ENCODE measurements around the gene NCOA7. TPM values are rescaled to one million over a fixed set of nuclear protein-coding genes. Genes with fewer than 3 reads are reported as not detected.

Gene NCOA7
- total RNA-seq, 1 experiment from 2014 or later, result 34.2 TPM

DNA sequence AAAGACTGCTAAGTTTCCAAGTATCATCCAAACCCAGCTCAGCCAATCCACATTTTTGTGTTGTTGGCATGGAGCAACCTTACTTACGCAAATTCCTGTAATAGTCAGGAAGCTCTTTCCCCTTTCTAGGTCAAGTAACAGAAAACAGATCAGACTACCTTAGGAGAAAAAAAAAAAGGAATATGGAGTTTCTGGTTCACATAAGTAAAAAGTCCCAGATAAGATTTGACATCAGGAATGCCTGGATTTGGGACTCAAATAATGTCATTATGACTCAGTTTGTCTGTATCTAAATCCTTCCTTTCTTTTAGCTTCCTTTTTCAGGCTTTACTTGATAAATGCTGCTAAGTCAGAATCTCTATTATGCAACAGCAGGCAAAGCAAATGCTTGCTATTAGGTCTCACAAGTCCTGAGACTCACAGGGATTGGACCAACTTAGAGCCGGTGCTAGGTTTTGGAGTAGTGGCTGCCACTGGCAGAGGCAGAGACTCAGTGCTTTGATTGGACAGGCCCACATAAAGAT lies 44.5 kb downstream of the NCOA7 start:
- Histone ChIP-seq H3K27ac (ENCODE audit: low read length) (no peak overlapping the region), H3K4me2 (ENCODE audit: low read depth, low read length, poor library complexity, severe bottlenecking) (no peak overlapping the region)

GRCh38 chr6:125836466-125836865 lies 45.7 kb downstream of the NCOA7 start:
- Histone ChIP-seq H3K4me2 (ENCODE audit: low read depth, low read length, poor library complexity, severe bottlenecking) (no peak overlapping the region), H3K36me3 (ENCODE audit: insufficient read depth, low read length) (no peaks in the 10 kb centered on the region), H3K4me1 (ENCODE audit: low read length) (peaks cover 29% of the 10 kb centered on the region), H3K79me2 (ENCODE audit: low read length) (peaks cover 96% of the 10 kb centered on the region), H3K27me3 (ENCODE audit: low read length) (no peaks in the 10 kb centered on the region), H3K4me3 (ENCODE audit: low read length) (no peak overlapping the region), H3K9me2 (replicated peaks; ENCODE audit: insufficient read depth, low read length) (no peaks in the 10 kb centered on the region), H2AFZ (ENCODE audit: low read length) (no peak overlapping the region), H3K27ac (ENCODE audit: low read length) (no peak overlapping the region; the same call in 1 of the 2 replicates), H3K9ac (ENCODE audit: low read length) (no peak overlapping the region), H3K9me3 (ENCODE audit: low read length) (no peaks in the 10 kb centered on the region), H4K20me1 (ENCODE audit: insufficient read depth, low read depth, low read length) (no peaks in the 10 kb centered on the region)
- no peak for DNase-seq

More for the DNA sequence above, 44.5 kb downstream of the NCOA7 start:
- H3K9me3 ChIP-seq (ENCODE audit: low read length), result no peaks in the 10 kb centered on the region
- peaks cover 32% of the 10 kb centered on the region for H3K4me1 ChIP-seq (ENCODE audit: low read length)
- no peak for DNase-seq
- H4K20me1 ChIP-seq (ENCODE audit: insufficient read depth, low read depth, low read length), result no peaks in the 10 kb centered on the region
- H3K36me3 ChIP-seq (ENCODE audit: insufficient read depth, low read length), result no peaks in the 10 kb centered on the region
- H3K27me3 ChIP-seq (ENCODE audit: low read length), result no peaks in the 10 kb centered on the region
- no peak overlapping the region for H2AFZ ChIP-seq (ENCODE audit: low read length)
- no peaks in the 10 kb centered on the region for H3K9me2 ChIP-seq (replicated peaks; ENCODE audit: insufficient read depth, low read length)
- H3K9ac ChIP-seq (ENCODE audit: low read length), result no peak overlapping the region
- no peak overlapping the region for H3K4me3 ChIP-seq (ENCODE audit: low read length)
- peaks cover 97% of the 10 kb centered on the region for H3K79me2 ChIP-seq (ENCODE audit: low read length)

DNA sequence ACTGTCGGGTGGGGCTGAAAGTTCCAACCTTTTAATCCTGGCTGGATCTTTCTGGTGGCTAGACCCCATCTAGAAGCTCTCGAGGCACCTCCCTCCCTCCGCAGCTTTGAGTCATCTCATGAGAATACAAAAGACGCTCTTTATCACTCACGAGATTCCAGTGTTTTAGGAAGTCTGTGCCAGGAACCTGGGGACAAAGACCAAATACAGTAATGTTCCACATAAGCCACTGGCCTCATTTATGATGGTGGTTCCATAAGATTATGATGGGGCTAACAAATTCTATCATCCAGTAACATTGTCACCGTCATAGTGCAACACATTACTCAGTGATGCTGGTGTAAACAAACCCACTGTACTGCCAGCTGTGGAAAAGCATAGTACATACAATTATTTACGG lies 48.7 kb downstream of the NCOA7 start:
- Histone ChIP-seq H3K9ac (ENCODE audit: low read length) (no peak overlapping the region), H3K4me3 (ENCODE audit: low read length) (no peak overlapping the region), H3K4me2 (ENCODE audit: low read depth, low read length, poor library complexity, severe bottlenecking) (no peak overlapping the region), H3K27me3 (ENCODE audit: low read length) (no peaks in the 10 kb centered on the region), H3K4me1 (ENCODE audit: low read length) (peaks cover 32% of the 10 kb centered on the region), H3K27ac (ENCODE audit: low read length) (no peak overlapping the region), H2AFZ (ENCODE audit: low read length) (no peak overlapping the region), H3K9me2 (replicated peaks; ENCODE audit: insufficient read depth, low read length) (no peaks in the 10 kb centered on the region), H3K36me3 (ENCODE audit: insufficient read depth, low read length) (peaks cover 7% of the 10 kb centered on the region; the same call in 1 of the 2 replicates), H3K9me3 (ENCODE audit: low read length) (no peaks in the 10 kb centered on the region), H4K20me1 (ENCODE audit: insufficient read depth, low read depth, low read length) (no peaks in the 10 kb centered on the region), H3K79me2 (ENCODE audit: low read length) (peaks cover 96% of the 10 kb centered on the region)
- DNase-seq, result no peak

GRCh38 chr6:125839879-125840278 lies 49.1 kb downstream of the NCOA7 start:
- Histone ChIP-seq H2AFZ (ENCODE audit: low read length) (no peak overlapping the region), H3K4me2 (ENCODE audit: low read depth, low read length, poor library complexity, severe bottlenecking) (no peak overlapping the region), H3K9me2 (replicated peaks; ENCODE audit: insufficient read depth, low read length) (no peaks in the 10 kb centered on the region), H3K36me3 (ENCODE audit: insufficient read depth, low read length) (peaks cover 7% of the 10 kb centered on the region; the same call in 1 of the 2 replicates), H4K20me1 (ENCODE audit: insufficient read depth, low read depth, low read length) (no peaks in the 10 kb centered on the region), H3K9me3 (ENCODE audit: low read length) (no peaks in the 10 kb centered on the region), H3K4me1 (ENCODE audit: low read length) (peaks cover 32% of the 10 kb centered on the region), H3K79me2 (ENCODE audit: low read length) (peaks cover 96% of the 10 kb centered on the region), H3K9ac (ENCODE audit: low read length) (no peak overlapping the region), H3K27ac (ENCODE audit: low read length) (no peak overlapping the region), H3K27me3 (ENCODE audit: low read length) (no peaks in the 10 kb centered on the region), H3K4me3 (ENCODE audit: low read length) (no peak overlapping the region)
- DNase-seq, result no peak

GRCh38 chr6:125841356-125842090 lies 50.8 kb downstream of the NCOA7 start:
- Histone ChIP-seq H3K4me3 (ENCODE audit: low read length) (no peak overlapping the region), H3K27me3 (ENCODE audit: low read length) (no peaks in the 10 kb centered on the region), H3K79me2 (ENCODE audit: low read length) (peaks cover 96% of the 10 kb centered on the region), H3K4me1 (ENCODE audit: low read length) (peaks cover 32% of the 10 kb centered on the region), H3K4me2 (ENCODE audit: low read depth, low read length, poor library complexity, severe bottlenecking) (peak overlapping the region; percentile 5), H3K27ac (ENCODE audit: low read length) (no peak overlapping the region), H3K9ac (ENCODE audit: low read length) (no peak overlapping the region), H3K36me3 (ENCODE audit: insufficient read depth, low read length) (peaks cover 7% of the 10 kb centered on the region; the same call in 1 of the 2 replicates), H3K9me2 (replicated peaks; ENCODE audit: insufficient read depth, low read length) (no peaks in the 10 kb centered on the region), H2AFZ (ENCODE audit: low read length) (no peak overlapping the region), H4K20me1 (ENCODE audit: insufficient read depth, low read depth, low read length) (no peaks in the 10 kb centered on the region), H3K9me3 (ENCODE audit: low read length) (no peaks in the 10 kb centered on the region)
- no peak for DNase-seq

GRCh38 chr6:125842091-125842626 lies 51.4 kb downstream of the NCOA7 start:
- Histone ChIP-seq H3K36me3 (ENCODE audit: insufficient read depth, low read length) (peaks cover 7% of the 10 kb centered on the region; the same call in 1 of the 2 replicates), H3K27me3 (ENCODE audit: low read length) (no peaks in the 10 kb centered on the region), H3K4me1 (ENCODE audit: low read length) (peaks cover 32% of the 10 kb centered on the region), H3K27ac (ENCODE audit: low read length) (no peak overlapping the region), H3K79me2 (ENCODE audit: low read length) (peaks cover 96% of the 10 kb centered on the region), H3K4me3 (ENCODE audit: low read length) (no peak overlapping the region), H3K9ac (ENCODE audit: low read length) (no peak overlapping the region), H3K4me2 (ENCODE audit: low read depth, low read length, poor library complexity, severe bottlenecking) (peak overlapping the region; percentile 5), H3K9me2 (replicated peaks; ENCODE audit: insufficient read depth, low read length) (no peaks in the 10 kb centered on the region), H4K20me1 (ENCODE audit: insufficient read depth, low read depth, low read length) (no peaks in the 10 kb centered on the region), H2AFZ (ENCODE audit: low read length) (no peak overlapping the region), H3K9me3 (ENCODE audit: low read length) (no peaks in the 10 kb centered on the region)
- no peak for DNase-seq

GRCh38 chr6:125843593-125843992 lies 52.8 kb downstream of the NCOA7 start:
- peak overlapping the region; percentile 25 for H3K4me2 ChIP-seq (ENCODE audit: low read depth, low read length, poor library complexity, severe bottlenecking)

DNA sequence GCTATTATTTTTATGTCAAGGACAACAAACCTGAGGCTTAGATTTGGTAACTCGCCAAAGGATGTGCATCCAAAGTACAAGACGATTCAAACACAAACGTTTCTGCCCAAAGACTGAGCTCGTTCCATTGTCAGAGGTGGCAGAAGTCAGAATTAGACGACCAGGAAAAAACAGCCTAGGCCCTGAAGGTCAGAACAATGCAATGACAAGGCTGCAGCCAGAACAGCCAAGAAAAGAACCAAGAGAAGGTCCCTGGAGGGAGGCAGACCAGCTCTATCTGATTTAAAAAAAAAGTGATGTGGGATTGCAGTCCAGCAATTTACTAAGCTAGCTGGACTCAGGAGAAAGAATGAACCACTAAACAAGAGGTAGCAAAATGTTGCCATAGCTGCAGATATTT lies 54.2 kb downstream of the NCOA7 start:
- Histone ChIP-seq H3K9me2 (replicated peaks; ENCODE audit: insufficient read depth, low read length) (no peaks in the 10 kb centered on the region), H4K20me1 (ENCODE audit: insufficient read depth, low read depth, low read length) (no peaks in the 10 kb centered on the region), H3K4me3 (ENCODE audit: low read length) (no peak overlapping the region), H2AFZ (ENCODE audit: low read length) (no peak overlapping the region), H3K36me3 (ENCODE audit: insufficient read depth, low read length) (peaks cover 7% of the 10 kb centered on the region; the same call in 1 of the 2 replicates), H3K4me2 (ENCODE audit: low read depth, low read length, poor library complexity, severe bottlenecking) (no peak overlapping the region), H3K4me1 (ENCODE audit: low read length) (peaks cover 45% of the 10 kb centered on the region), H3K27ac (ENCODE audit: low read length) (no peak overlapping the region), H3K27me3 (ENCODE audit: low read length) (no peaks in the 10 kb centered on the region), H3K9me3 (ENCODE audit: low read length) (no peaks in the 10 kb centered on the region), H3K79me2 (ENCODE audit: low read length) (peaks cover 84% of the 10 kb centered on the region), H3K9ac (ENCODE audit: low read length) (no peak overlapping the region)
- no peak for DNase-seq

More at GRCh38 chr6:125843593-125843992, 52.8 kb downstream of the NCOA7 start:
- Histone ChIP-seq H3K36me3 (ENCODE audit: insufficient read depth, low read length) (peaks cover 7% of the 10 kb centered on the region; the same call in 1 of the 2 replicates), H3K9me3 (ENCODE audit: low read length) (no peaks in the 10 kb centered on the region), H3K79me2 (ENCODE audit: low read length) (peaks cover 85% of the 10 kb centered on the region), H3K27me3 (ENCODE audit: low read length) (no peaks in the 10 kb centered on the region), H2AFZ (ENCODE audit: low read length) (no peak overlapping the region), H3K9me2 (replicated peaks; ENCODE audit: insufficient read depth, low read length) (no peaks in the 10 kb centered on the region), H4K20me1 (ENCODE audit: insufficient read depth, low read depth, low read length) (no peaks in the 10 kb centered on the region), H3K9ac (ENCODE audit: low read length) (no peak overlapping the region), H3K4me3 (ENCODE audit: low read length) (no peak overlapping the region), H3K27ac (ENCODE audit: low read length) (peak overlapping the region; percentile 66), H3K4me1 (ENCODE audit: low read length) (peaks cover 32% of the 10 kb centered on the region)
- DNase-seq, result peak; percentile 67
